ENCODE data around the gene CXXC1.
"Not testable (repeated sequence)": the region's sequence is repeated elsewhere in the genome, so short reads cannot be mapped to it uniquely, and the experiment has no call there.

Gene CXXC1

GRCh38 chr18:50287441-50288347 lies at the start of gene CXXC1:
Gene CXXC1 (minus strand): TSS chr18:50287692. CDS start chr18:50287589, 103 bp downstream.
- DNase-seq = peak; percentile 99

- no peak for DNase-seq
Measured at GRCh38 chr18:50334546-50335152, 47.2 kb upstream of the CXXC1 start.

- no peak for DNase-seq
Measured at GRCh38 chr18:50331691-50332090, 44.2 kb upstream of the CXXC1 start.

- no peak for DNase-seq
Measured at GRCh38 chr18:50330176-50330575, 42.7 kb upstream of the CXXC1 start.

- no peak for DNase-seq
Measured at GRCh38 chr18:50327983-50328382, 40.5 kb upstream of the CXXC1 start.

GRCh38 chr18:50320719-50321118 lies 33.2 kb upstream of the CXXC1 start:
- DNase-seq = no peak

- no peak for DNase-seq
Measured at GRCh38 chr18:50315100-50315871, 27.8 kb upstream of the CXXC1 start.

GRCh38 chr18:50313873-50314460 lies 26.5 kb upstream of the CXXC1 start:
- no peak for DNase-seq

- no peak for DNase-seq
Measured at GRCh38 chr18:50313031-50313607, 25.6 kb upstream of the CXXC1 start.

- no peak for DNase-seq
Measured at GRCh38 chr18:50312296-50313030, 25.0 kb upstream of the CXXC1 start.

GRCh38 chr18:50311650-50312049 lies 24.2 kb upstream of the CXXC1 start:
- DNase-seq = no peak

- DNase-seq = no peak
Measured at GRCh38 chr18:50310080-50310479, 22.6 kb upstream of the CXXC1 start.

- DNase-seq = not testable (repeated sequence)
Measured at GRCh38 chr18:50308851-50309250, 21.4 kb upstream of the CXXC1 start.

- DNase-seq = peak; percentile 84
Measured at GRCh38 chr18:50307738-50308470, 20.4 kb upstream of the CXXC1 start.

- DNase-seq = no peak
Measured at GRCh38 chr18:50307400-50307737, 19.9 kb upstream of the CXXC1 start.

- DNase-seq = no peak
Measured at GRCh38 chr18:50306944-50307343, 19.5 kb upstream of the CXXC1 start.

GRCh38 chr18:50301074-50301473 lies 13.6 kb upstream of the CXXC1 start:
- DNase-seq = no peak

GRCh38 chr18:50299626-50300388 lies 12.3 kb upstream of the CXXC1 start:
- no peak for DNase-seq

GRCh38 chr18:50298443-50299284 lies 11.2 kb upstream of the CXXC1 start:
- DNase-seq = no peak
